ENCODE data around the gene WDR88. TPM values are rescaled to one million over a fixed set of nuclear protein-coding genes. Genes with fewer than 3 reads are reported as not detected.

Gene WDR88
- polyA plus RNA-seq, 3 donors = not detected

DNA sequence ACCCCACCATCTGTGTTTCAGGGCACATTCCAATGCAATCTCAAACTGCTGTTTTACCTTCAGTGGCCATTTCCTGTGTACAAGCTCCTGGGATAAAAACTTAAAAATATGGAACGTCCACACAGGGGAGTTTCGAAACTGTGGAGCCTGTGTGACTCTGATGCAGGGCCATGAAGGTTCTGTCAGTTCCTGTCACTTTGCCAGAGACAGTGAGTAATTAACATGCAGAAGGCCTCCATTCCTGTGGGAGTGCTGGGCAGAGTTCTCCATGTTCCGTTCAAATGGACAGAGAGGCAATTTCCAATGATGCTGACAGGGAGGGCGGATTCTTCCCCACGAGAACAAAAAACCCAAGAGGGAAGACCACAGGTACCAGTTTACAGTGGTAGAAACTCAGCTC, 24.4 kb downstream of the WDR88 start:
- TF ChIP-seq, protein P1, sequence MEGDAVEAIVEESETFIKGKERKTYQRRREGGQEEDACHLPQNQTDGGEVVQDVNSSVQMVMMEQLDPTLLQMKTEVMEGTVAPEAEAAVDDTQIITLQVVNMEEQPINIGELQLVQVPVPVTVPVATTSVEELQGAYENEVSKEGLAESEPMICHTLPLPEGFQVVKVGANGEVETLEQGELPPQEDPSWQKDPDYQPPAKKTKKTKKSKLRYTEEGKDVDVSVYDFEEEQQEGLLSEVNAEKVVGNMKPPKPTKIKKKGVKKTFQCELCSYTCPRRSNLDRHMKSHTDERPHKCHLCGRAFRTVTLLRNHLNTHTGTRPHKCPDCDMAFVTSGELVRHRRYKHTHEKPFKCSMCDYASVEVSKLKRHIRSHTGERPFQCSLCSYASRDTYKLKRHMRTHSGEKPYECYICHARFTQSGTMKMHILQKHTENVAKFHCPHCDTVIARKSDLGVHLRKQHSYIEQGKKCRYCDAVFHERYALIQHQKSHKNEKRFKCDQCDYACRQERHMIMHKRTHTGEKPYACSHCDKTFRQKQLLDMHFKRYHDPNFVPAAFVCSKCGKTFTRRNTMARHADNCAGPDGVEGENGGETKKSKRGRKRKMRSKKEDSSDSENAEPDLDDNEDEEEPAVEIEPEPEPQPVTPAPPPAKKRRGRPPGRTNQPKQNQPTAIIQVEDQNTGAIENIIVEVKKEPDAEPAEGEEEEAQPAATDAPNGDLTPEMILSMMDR (IDR thresholded peaks at IDR 0.05) = no peak
- H3K27ac Mint-ChIP-seq = peak overlapping the region in 1 of 7 donors; percentile 53
- intact Hi-C loops (cut with micrococcal nuclease) = no loop called here
- no peaks in the 10 kb centered on the region for H3K27me3 ChIP-seq (ENCODE audit: control insufficient read depth in 2 of 2, insufficient read depth in 2 of 2, low read length in 2 of 2)
- H3K9ac ChIP-seq (ENCODE audit: insufficient read depth, low read length, poor library complexity, severe bottlenecking) = no peak overlapping the region
- H3K27ac ChIP-seq (ENCODE audit: low read depth in 1 of 2, low read length in 2 of 2) = no peak overlapping the region
- H3K9me3 Mint-ChIP-seq = no peaks in the 10 kb centered on the region
- H3K27me3 Mint-ChIP-seq (ENCODE audit: low read depth in 3 of 3) = peaks cover 0 to 2% (median under 1%) of the 10 kb centered on the region in 3 donors
- 56% methylated on average over 3 of the region's 5 CpGs for WGBS (ENCODE audit: insufficient coverage)
- peaks cover 12 to 59% of the 10 kb centered on the region in 2 donors for H3K4me1 ChIP-seq (ENCODE audit: control insufficient read depth in 1 of 2, insufficient read depth in 2 of 2, low read length in 2 of 2)
- no peak overlapping the region for H3K4me2 ChIP-seq (replicated peaks; ENCODE audit: extremely low read depth, low read length, poor library complexity, severe bottlenecking)
- H3K4me1 Mint-ChIP-seq = peaks cover 22% of the 10 kb centered on the region
- H3K79me2 ChIP-seq (ENCODE audit: insufficient read depth, low read length) = no peaks in the 10 kb centered on the region
- H3K36me3 Mint-ChIP-seq = no peaks in the 10 kb centered on the region
- DNase-seq = peak in 1 of 3 donors; percentile 16
- H3K9me3 ChIP-seq (replicated peaks in 1 of 2; ENCODE audit: control insufficient read depth in 1 of 2, insufficient read depth in 1 of 2, low read length in 2 of 2) = no peaks in the 10 kb centered on the region
- H3K4me3 ChIP-seq (replicated peaks in 1 of 3; ENCODE audit: low read depth in 2 of 3, low read length in 3 of 3) = no peak overlapping the region
- H4K20me1 ChIP-seq (ENCODE audit: insufficient read depth, low read length) = no peaks in the 10 kb centered on the region
- H3K36me3 ChIP-seq (replicated peaks in 1 of 2; ENCODE audit: control insufficient read depth in 1 of 2, insufficient read depth in 2 of 2, low read length in 2 of 2) = no peaks in the 10 kb centered on the region
- H2AFZ ChIP-seq (ENCODE audit: insufficient read depth, low read depth, low read length, poor library complexity, severe bottlenecking) = no peak overlapping the region
- no peak overlapping the region for H3K4me3 Mint-ChIP-seq

DNA sequence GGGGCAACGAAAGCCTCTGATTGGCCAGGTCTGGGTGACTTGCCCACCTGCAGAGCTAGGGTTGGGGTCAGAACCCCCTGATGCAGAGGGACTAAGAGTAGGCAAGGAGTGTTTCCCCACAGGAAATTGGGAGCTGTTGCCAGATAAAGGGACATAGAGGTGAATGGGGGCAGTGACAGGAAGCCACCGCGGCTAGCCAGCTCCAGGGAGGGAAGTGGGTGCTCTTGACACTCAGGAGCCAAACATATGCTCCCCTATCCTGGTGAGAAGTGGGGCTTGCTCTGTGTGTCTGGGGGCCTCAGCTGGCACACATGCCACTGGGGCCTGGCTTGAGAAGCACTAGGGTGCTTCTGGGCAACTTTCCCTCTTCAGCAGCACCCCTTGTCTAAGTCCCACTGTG, 26.0 kb downstream of the WDR88 start:
- no peaks in the 10 kb centered on the region for H3K79me2 ChIP-seq (ENCODE audit: insufficient read depth, low read length)
- H4K20me1 ChIP-seq (ENCODE audit: insufficient read depth, low read length) = no peaks in the 10 kb centered on the region
- H3K36me3 ChIP-seq (replicated peaks in 1 of 2; ENCODE audit: control insufficient read depth in 1 of 2, insufficient read depth in 2 of 2, low read length in 2 of 2) = no peaks in the 10 kb centered on the region
- no peak overlapping the region for H3K4me3 ChIP-seq (replicated peaks in 1 of 3; ENCODE audit: low read depth in 2 of 3, low read length in 3 of 3)
- Mint-ChIP-seq H3K9me3 (no peaks in the 10 kb centered on the region), H3K4me3 (no peak overlapping the region), H3K27me3 (ENCODE audit: low read depth in 3 of 3) (peaks cover 0 to 2% (median 2%) of the 10 kb centered on the region in 3 donors), H3K27ac (no peak overlapping the region), H3K36me3 (no peaks in the 10 kb centered on the region), H3K4me1 (peaks cover 26% of the 10 kb centered on the region)
- H3K27me3 ChIP-seq (ENCODE audit: control insufficient read depth in 2 of 2, insufficient read depth in 2 of 2, low read length in 2 of 2) = no peaks in the 10 kb centered on the region
- peak in 1 of 3 donors; percentile 9 for DNase-seq
- H3K9me3 ChIP-seq (replicated peaks in 1 of 2; ENCODE audit: control insufficient read depth in 1 of 2, insufficient read depth in 1 of 2, low read length in 2 of 2) = no peaks in the 10 kb centered on the region
- intact Hi-C loops (cut with micrococcal nuclease) = no loop called here
- H3K4me1 ChIP-seq (ENCODE audit: control insufficient read depth in 1 of 2, insufficient read depth in 2 of 2, low read length in 2 of 2) = peaks cover 12 to 54% of the 10 kb centered on the region in 2 donors
- no peak overlapping the region for H3K4me2 ChIP-seq (replicated peaks; ENCODE audit: extremely low read depth, low read length, poor library complexity, severe bottlenecking)
- TF ChIP-seq, protein P1 (IDR thresholded peaks at IDR 0.05) = no peak
- WGBS (ENCODE audit: insufficient coverage) = 26% methylated on average over 3 of the region's 3 CpGs
- peak overlapping the region; percentile 41 for H2AFZ ChIP-seq (ENCODE audit: insufficient read depth, low read depth, low read length, poor library complexity, severe bottlenecking)
- H3K9ac ChIP-seq (ENCODE audit: insufficient read depth, low read length, poor library complexity, severe bottlenecking) = no peak overlapping the region
- no peak overlapping the region for H3K27ac ChIP-seq (ENCODE audit: low read depth in 1 of 2, low read length in 2 of 2)
